ENCODE measurements around the gene ATP2C2.

- TF ChIP-seq CTCF (IDR thresholded peaks at IDR 0.05; ENCODE audit: low read depth, low read length, poor library complexity, severe bottlenecking) (no peak), EZH2phosphoT487 (IDR thresholded peaks at IDR 0.05; ENCODE audit: borderline replicate concordance, low read length) (no peak)
Measured at GRCh38 chr16:84446084-84446483, 77.7 kb downstream of the ATP2C2 start.
